IgD-negative memory B cell (primary cell): Measurements from ENCODE around the gene SESTD1. TPM values are rescaled to one million over a fixed set of nuclear protein-coding genes. Genes with fewer than 3 reads are reported as not detected.

Source experiments
- H3K27ac Mint-ChIP-seq, 3 donors: one replicate each; pipeline ENCODE4 v1.8.0; 2020 to 2022; ENCODE audit warnings: mild to moderate bottlenecking in 3 of 3, mixed read lengths in 3 of 3, moderate library complexity in 1 of 3
- H3K27me3 Mint-ChIP-seq: one replicate; pipeline ENCODE4 v1.8.0; 2021; ENCODE audit warnings: mixed read lengths
- H3K36me3 Mint-ChIP-seq: one replicate; pipeline ENCODE4 v1.8.0; 2020; ENCODE audit warnings: mild to moderate bottlenecking, mixed read lengths
- H3K4me1 Mint-ChIP-seq, 3 donors: one replicate each; pipeline ENCODE4 v1.8.0; 2020 to 2022; ENCODE audit warnings: mixed read lengths in 3 of 3, mild to moderate bottlenecking in 1 of 3
- H3K4me3 Mint-ChIP-seq, 4 donors: one replicate each; pipeline ENCODE4 v1.8.0; 2020 to 2022; ENCODE audit warnings: mild to moderate bottlenecking in 4 of 4, mixed read lengths in 4 of 4, moderate library complexity in 3 of 4
- H3K9me3 Mint-ChIP-seq, 3 donors: one replicate each; pipeline ENCODE4 v1.8.0; 2020 to 2021; ENCODE audit warnings: mixed read lengths in 3 of 3, mild to moderate bottlenecking in 1 of 3
- polyA plus RNA-seq: library from polyadenylated mRNA; unstranded; fragments of 300-500 nt; fragmentation: Illumina TruSeq; gene quantifications from one replicate; pipeline ENCODE4 v1.2.3, GENCODE V29; 2021

Gene SESTD1
- polyA plus RNA-seq, 1 donor from 2014 or later: 23.6 TPM

DNA sequence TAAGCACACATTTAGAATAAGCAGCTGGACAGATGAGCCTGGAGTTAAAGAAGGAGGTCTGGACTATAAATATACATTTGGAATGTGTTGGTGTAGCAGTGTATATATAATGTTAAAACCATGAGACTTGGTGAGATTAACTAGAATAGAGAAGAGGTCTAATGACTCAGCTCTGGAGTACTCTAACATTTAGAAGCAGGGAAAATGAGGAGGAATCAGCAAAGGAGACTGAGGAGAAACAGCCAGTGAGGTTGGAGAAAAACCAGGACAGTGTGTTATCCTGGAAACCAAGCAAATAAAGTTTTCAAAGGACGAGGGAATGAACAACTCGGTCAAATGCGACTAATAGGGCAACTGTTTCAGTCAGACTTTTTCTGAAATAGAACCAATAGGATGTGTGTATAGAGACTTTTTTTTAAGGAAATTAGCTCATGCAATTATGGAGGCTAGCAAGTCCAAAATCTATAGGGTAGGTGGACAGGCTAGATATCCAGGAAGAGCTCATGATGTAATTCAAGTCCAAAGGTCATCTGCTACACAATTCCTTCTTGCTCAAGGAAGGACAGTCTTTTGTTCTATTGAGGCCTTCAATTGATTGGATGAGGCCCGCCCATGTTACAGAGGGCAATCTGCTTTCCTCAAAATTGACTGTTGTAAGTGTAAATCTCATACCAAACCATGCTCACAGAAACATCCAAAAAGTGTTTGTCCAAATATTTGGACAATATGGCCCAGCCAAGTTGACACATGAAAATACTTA is 10.8 kb upstream of the SESTD1 start:
- Mint-ChIP-seq H3K9me3 (peaks cover 0 to 3% (median 2%) of the 10 kb centered on the region in 3 donors), H3K4me3 (peak overlapping the region in 1 of 4 donors; percentile 33), H3K4me1 (peaks cover 21 to 28% (median 27%) of the 10 kb centered on the region in 3 donors), H3K27ac (peak overlapping the region in 1 of 3 donors; percentile 36), H3K27me3 (peaks cover 2% of the 10 kb centered on the region), H3K36me3 (no peaks in the 10 kb centered on the region)

DNA sequence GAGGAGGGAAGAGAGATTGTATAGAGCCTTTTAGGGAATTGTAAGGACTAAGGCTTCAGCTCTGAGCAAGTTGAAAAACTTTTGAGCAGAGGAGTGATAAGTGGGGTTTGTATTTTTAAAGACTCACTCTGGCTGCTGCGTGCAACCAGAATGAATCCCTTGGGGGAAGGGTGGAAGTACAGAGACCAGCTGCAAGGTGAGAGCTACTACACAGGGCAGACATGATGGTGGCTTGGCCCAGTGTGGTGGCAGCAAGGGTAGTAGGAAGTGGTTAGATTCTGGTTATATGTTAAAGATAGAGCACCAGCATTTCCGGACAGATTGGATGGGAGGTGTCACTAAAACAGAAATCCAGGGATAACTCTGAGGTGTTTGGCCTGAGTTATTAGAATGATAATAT is 10.1 kb upstream of the SESTD1 start:
- Mint-ChIP-seq H3K27me3 (peaks cover 2% of the 10 kb centered on the region), H3K4me3 (peak overlapping the region in 3 of 4 donors; percentile 1 to 39 (median 33)), H3K4me1 (peaks cover 21 to 28% (median 27%) of the 10 kb centered on the region in 3 donors), H3K36me3 (no peaks in the 10 kb centered on the region), H3K27ac (peak overlapping the region in 1 of 3 donors; percentile 36), H3K9me3 (peaks cover 0 to 3% (median 2%) of the 10 kb centered on the region in 3 donors)

DNA sequence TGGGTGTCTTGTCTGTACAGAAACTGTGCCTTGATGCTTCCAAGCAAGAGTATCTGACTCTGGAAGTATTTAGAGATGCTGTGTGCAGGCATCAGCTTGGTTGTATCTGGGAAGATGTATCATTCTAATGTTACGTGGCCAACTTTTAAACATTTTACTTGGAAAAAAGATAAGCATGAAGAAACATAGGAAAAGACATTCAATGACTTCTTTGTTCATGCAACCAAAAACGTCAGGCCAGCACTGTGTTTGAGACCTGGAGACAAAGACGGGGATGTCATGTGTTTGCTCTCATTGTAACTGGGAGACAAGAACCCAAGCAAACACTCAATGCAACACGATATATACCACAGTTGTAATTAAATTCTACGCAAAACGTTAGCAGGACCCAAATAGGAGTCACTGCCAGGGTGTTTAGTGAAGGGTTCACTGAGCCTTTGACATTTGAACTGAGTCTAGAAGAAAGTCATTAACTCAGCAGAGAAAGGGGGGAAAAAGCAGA is 8.9 kb upstream of the SESTD1 start:
- Mint-ChIP-seq H3K27ac (no peak overlapping the region), H3K27me3 (peaks cover 2% of the 10 kb centered on the region), H3K4me3 (peak overlapping the region in 1 of 4 donors; percentile 38), H3K4me1 (peaks cover 21 to 31% (median 28%) of the 10 kb centered on the region in 3 donors), H3K9me3 (peaks cover 0 to 3% (median 0%) of the 10 kb centered on the region in 3 donors), H3K36me3 (no peaks in the 10 kb centered on the region)

DNA sequence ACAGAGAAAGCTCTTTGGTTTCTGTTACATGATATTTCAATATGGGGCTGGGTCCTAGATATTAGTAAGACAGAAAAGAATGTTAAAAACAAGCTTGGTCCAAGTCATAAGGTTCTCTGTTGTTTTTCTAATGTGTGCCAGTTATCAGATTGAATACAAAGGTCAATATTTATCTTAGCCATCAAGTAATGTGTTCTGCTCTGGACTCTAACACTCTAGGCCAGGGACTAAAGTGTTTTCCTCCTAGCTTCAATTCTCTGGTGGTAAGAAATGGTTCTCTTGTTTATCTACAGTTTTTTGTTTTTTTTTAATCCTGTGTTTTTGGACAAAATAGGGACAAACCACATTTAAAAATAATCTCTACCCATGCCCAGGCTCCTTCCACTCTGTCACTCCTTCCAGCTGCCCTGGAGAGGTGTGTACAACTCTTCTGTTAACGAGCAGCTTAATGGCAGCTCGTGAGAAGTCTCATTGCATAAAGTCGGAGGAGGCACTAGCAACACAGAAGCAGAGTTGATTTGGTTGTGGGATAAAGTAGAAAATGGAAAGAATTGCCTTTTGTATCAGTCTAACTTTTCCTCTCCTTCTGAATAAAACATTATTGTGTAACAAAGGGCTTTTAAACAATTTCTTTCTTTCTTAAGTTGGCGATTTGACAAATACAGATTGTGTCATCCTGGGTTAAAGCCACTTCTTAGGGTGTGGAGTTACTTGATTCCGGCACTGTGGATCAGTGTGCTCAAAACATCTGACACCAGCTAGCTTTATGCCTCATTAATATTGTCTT is 8.0 kb upstream of the SESTD1 start:
- Mint-ChIP-seq H3K4me1 (peaks cover 21 to 34% (median 28%) of the 10 kb centered on the region in 3 donors), H3K9me3 (peaks cover 0 to 3% (median 0%) of the 10 kb centered on the region in 3 donors), H3K27ac (peak overlapping the region in 1 of 3 donors; percentile 13), H3K36me3 (no peaks in the 10 kb centered on the region), H3K4me3 (no peak overlapping the region), H3K27me3 (peaks cover 2% of the 10 kb centered on the region)

DNA sequence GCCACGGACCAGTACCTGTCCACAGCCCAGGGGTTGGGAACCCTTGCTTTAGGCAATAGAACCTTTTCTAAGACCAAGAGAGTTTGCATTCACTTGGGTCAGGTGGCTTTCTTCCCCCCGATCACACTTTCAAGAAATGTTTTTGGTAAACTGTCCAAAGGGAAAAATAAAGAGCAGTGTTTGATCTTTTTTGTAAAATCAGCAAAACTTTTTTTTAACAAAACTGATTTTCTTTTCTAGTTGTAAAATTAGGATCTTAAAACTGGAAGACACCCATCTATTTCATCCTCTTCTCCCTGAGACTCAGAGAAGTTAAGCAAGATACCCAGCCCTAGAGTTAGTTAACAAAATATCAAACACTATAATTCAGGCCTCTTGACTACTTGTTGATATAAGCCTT is 6.1 kb upstream of the SESTD1 start:
- H3K36me3 Mint-ChIP-seq: no peaks in the 10 kb centered on the region
- peaks cover 2% of the 10 kb centered on the region for H3K27me3 Mint-ChIP-seq
- H3K9me3 Mint-ChIP-seq: no peaks in the 10 kb centered on the region
- peaks cover 25 to 31% (median 25%) of the 10 kb centered on the region in 3 donors for H3K4me1 Mint-ChIP-seq
- H3K4me3 Mint-ChIP-seq: no peak overlapping the region
- H3K27ac Mint-ChIP-seq: peak overlapping the region in 1 of 3 donors; percentile 21

DNA sequence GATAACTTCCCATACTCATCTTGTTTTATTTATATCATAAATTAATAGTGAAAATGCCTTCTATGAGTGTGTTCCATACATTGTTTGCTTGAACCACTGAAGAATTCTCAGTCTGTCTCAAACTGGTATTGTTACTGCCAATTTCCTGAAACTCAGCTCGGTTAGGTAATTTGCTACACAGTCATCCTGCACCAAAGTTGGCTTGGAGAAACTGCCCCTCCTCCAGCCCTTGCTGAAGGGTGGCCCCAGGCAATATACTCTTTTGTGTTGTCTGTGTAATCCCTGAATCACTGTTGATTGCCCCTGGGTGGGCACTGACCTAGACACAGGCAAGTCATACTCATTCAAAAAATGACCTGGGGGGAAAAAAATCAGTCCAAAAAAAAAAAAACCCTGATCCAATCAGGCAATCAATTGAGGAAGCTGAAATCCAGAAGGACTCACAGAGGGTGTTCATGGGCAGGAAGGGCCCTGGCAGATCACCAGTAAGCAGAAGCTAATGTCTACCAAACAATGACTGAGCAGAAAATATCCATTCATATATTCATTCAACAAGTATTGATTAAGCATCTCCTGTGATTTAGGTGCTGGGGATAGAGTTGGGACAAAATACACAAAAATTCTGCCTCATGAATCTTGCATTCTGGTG is 3.8 kb upstream of the SESTD1 start:
- Mint-ChIP-seq H3K36me3 (no peaks in the 10 kb centered on the region), H3K4me1 (peaks cover 11 to 21% (median 13%) of the 10 kb centered on the region in 3 donors), H3K4me3 (peak overlapping the region in 1 of 4 donors; percentile 15), H3K27ac (no peak overlapping the region), H3K27me3 (no peaks in the 10 kb centered on the region), H3K9me3 (no peaks in the 10 kb centered on the region)

DNA sequence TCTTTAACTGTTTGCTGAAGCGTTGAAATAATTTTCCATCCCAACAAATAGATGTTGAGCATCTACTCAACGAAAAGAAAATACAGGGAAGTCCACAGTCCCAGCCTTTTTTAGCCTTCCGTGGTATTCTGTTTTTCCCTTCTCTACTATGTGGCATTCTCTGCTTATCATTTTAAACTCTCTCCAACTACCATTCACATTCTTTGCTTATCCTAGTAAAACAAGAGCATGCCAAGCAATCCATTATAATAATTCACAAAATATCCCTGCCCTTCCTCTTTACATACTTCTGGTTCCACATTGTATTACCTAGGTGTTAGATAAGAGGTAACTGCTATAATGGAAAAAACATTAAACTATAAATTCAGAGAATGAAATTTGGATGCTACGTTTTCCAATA is 1.6 kb upstream of the SESTD1 start:
- peak overlapping the region in 3 of 4 donors; percentile 48 to 94 (median 82) for H3K4me3 Mint-ChIP-seq
- H3K27ac Mint-ChIP-seq: no peak overlapping the region
- H3K27me3 Mint-ChIP-seq: no peaks in the 10 kb centered on the region
- no peaks in the 10 kb centered on the region for H3K36me3 Mint-ChIP-seq
- peaks cover 16 to 26% (median 24%) of the 10 kb centered on the region in 3 donors for H3K4me1 Mint-ChIP-seq
- H3K9me3 Mint-ChIP-seq: no peaks in the 10 kb centered on the region

DNA sequence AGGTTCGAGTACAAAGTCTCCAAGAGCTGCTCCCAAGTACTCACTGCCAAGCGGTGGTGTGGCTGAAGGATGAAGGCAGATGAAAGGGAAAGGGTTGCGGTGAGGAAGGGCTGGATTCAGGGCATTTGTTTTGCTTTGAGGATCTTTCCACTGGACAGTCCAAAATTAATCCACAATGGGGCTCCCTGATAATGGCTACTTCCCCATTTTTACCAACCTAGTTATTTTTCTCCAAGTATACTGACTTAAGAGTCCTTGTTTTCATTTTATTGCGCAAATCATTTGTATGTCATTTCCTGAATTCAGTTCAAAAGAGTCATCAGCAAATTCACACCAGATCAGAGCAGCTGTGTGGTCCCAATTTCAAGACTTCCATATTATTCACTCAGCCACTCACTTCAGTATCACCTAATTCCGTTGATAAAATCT is 464 bp upstream of the SESTD1 start:
- H3K4me1 Mint-ChIP-seq: peaks cover 23 to 29% (median 26%) of the 10 kb centered on the region in 3 donors

DNA sequence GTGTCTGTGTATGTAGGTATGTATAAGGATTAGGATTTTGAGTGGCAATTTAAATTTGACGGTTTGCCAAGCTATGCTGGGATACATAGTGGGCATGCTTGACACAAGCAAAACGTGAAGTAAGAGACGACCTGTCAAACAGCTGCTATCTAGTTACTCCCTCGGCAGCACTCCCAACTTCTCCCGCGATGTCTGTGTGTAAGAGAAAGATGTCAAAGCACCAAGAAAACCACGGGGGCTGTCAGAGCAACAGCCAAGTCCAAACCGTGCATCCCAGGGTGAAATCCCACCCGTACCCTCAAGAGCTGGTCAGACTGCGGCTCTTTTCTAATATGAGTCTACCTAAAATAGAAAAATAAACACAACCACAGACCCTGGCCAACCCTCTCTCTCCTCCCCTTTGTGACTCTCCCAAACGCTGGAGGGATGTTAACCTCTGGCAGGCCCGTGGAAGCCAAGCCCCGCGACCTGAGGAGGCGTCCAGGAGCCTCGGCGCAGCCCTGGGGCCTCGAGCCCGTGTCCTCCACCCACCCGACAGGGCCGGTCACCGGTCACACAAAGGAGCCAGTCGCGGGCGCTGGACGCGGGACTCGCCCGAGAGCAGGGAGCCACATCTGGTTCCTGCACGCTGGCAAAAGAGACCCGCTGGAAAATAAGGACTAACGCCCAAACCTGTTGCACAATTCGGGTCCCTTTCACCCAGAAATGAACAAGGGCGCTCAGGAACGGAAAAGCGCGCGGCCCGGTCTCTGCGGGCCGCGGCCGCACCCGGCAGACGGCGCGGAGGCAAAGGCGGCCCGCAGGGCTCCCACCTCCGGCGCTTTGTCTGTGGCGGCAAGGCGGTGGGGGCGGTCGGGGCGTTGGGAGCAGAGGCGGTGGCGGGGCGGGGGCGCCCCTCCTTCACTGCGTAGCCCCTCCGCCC is 925 bp downstream of the SESTD1 start:
- H3K4me1 Mint-ChIP-seq: peaks cover 23 to 29% (median 26%) of the 10 kb centered on the region in 3 donors
- H3K4me3 Mint-ChIP-seq: peak overlapping the region; percentile 86 to 97 (median 93)
- H3K36me3 Mint-ChIP-seq: peaks cover 1% of the 10 kb centered on the region
- no peaks in the 10 kb centered on the region for H3K27me3 Mint-ChIP-seq
- H3K9me3 Mint-ChIP-seq: no peaks in the 10 kb centered on the region
- peak overlapping the region; percentile 23 to 54 (median 41) for H3K27ac Mint-ChIP-seq

More for the DNA sequence above, 464 bp upstream of the SESTD1 start:
- Mint-ChIP-seq H3K36me3 (peaks cover 1% of the 10 kb centered on the region), H3K27me3 (no peaks in the 10 kb centered on the region), H3K27ac (peak overlapping the region; percentile 50 to 80 (median 59)), H3K9me3 (no peaks in the 10 kb centered on the region), H3K4me3 (peak overlapping the region; percentile 73 to 94 (median 84))

DNA sequence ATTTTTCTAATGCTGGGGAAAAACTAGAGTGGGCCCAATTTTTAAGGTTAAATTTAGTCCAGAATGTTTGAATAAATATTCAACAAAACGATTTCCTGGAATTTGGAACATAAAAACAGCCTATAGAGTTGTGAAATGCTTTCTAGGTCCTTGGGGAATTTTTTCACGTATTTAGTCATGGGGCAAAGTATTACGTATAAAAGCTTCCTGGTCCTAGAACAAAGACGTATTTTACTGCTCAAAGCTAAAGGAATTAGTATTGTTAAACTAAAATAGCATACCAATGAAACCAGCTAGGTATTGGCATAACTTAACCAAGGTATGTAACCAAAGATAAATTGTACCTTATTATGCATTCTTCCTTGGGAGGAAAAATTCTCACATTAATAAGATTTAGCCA is 1.6 kb downstream of the SESTD1 start:
- Mint-ChIP-seq H3K36me3 (peaks cover 1% of the 10 kb centered on the region), H3K27me3 (no peaks in the 10 kb centered on the region), H3K4me1 (peaks cover 21 to 32% (median 29%) of the 10 kb centered on the region in 3 donors), H3K27ac (peak overlapping the region in 2 of 3 donors; percentile 23 to 41), H3K9me3 (no peaks in the 10 kb centered on the region), H3K4me3 (peak overlapping the region; percentile 86 to 97 (median 93))

DNA sequence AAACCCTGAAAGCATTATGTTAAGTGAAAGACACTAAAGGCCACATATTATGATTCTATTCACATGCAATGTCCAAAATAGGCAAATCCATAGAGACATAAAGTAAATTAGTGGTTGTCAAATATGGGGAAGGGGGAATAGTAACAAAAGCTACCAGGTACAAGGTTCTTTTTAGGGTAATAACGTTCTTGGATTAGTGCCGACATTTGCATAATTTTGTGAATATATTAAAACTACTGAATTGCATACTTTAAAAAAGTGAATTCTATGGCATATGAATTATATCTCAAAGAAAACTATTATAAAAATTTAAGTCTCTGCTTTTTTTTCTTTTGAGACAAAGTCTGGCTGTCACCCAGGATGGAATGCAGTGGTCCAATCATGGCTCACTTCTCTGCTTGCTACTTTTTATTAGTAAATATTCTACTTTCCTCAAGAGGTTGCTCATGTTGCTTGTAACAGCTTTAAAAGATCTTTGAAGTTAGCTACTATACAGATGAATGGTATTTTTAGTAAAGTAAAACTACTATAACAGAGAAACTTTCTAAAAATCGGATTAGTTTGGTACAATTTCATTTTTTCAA is 2.5 kb downstream of the SESTD1 start:
- Mint-ChIP-seq H3K27me3 (no peaks in the 10 kb centered on the region), H3K4me1 (peaks cover 26 to 35% (median 29%) of the 10 kb centered on the region in 3 donors), H3K9me3 (no peaks in the 10 kb centered on the region), H3K4me3 (peak overlapping the region in 1 of 4 donors; percentile 49), H3K36me3 (peaks cover 1% of the 10 kb centered on the region), H3K27ac (no peak overlapping the region)

DNA sequence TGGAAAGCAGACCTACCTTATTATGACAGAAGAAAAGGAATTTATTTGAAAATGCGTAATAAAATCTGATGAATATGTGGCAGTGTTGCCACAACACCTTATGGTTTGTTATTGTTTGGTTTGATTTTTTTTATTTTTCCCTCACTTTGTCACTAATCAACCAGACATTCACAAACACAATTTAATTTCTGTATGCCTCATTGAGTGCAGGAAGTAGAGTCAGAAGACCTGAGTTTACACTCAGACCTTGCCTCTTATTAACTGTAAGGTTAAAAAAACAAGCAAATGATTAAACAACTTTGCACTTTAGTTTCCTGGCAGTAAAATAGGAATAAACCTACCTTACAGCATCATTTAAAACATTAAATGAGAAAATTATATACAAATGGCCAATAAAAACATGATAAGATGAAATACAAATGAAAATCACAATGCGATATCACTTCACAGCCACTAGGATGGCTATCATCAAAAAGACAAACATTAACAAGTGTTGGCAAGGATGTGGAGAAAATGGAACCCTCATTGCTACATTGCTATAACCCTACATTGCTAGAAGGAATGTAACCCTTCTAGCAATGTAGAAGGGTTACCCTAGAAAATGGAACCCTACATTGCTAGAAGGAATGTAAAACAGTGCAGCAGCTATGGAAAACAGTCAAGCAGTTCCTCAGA is 3.3 kb downstream of the SESTD1 start:
- H3K27me3 Mint-ChIP-seq: no peaks in the 10 kb centered on the region
- no peak overlapping the region for H3K27ac Mint-ChIP-seq
- H3K36me3 Mint-ChIP-seq: peaks cover 1% of the 10 kb centered on the region
- H3K4me3 Mint-ChIP-seq: peak overlapping the region in 1 of 4 donors; percentile 49
- peaks cover 27 to 35% (median 29%) of the 10 kb centered on the region in 3 donors for H3K4me1 Mint-ChIP-seq
- no peaks in the 10 kb centered on the region for H3K9me3 Mint-ChIP-seq

DNA sequence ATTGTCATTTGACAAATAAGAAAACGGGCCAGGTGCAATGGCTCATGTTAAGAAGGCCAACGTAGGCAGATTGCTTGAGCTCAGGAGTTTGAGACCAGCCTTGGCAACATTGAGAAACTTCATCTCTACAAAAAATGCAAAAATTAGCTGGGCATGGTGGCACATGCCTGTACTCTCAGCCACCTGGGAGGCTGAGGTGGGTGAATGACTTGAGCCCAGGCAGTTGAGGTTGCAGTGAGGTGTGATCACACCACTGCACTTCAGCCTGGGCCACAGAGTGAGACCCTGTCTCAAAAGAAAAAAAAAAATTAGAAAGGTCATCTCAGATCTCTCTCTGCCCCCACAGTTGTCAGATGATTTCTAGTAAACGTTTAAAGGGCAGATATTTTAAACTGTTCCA is 4.4 kb downstream of the SESTD1 start:
- peaks cover 25 to 39% (median 27%) of the 10 kb centered on the region in 3 donors for H3K4me1 Mint-ChIP-seq
- H3K27ac Mint-ChIP-seq: no peak overlapping the region
- H3K9me3 Mint-ChIP-seq: no peaks in the 10 kb centered on the region
- H3K36me3 Mint-ChIP-seq: peaks cover 1% of the 10 kb centered on the region
- H3K27me3 Mint-ChIP-seq: no peaks in the 10 kb centered on the region
- H3K4me3 Mint-ChIP-seq: no peak overlapping the region
